ENCODE data around the gene SKAP1. TPM values are rescaled to one million over a fixed set of nuclear protein-coding genes. Genes with fewer than 3 reads are reported as not detected.

The SKAP1 gene
- total RNA-seq, 3 donors from 2014 or later: 2.2 to 3.2 (median 2.4) TPM

DNA sequence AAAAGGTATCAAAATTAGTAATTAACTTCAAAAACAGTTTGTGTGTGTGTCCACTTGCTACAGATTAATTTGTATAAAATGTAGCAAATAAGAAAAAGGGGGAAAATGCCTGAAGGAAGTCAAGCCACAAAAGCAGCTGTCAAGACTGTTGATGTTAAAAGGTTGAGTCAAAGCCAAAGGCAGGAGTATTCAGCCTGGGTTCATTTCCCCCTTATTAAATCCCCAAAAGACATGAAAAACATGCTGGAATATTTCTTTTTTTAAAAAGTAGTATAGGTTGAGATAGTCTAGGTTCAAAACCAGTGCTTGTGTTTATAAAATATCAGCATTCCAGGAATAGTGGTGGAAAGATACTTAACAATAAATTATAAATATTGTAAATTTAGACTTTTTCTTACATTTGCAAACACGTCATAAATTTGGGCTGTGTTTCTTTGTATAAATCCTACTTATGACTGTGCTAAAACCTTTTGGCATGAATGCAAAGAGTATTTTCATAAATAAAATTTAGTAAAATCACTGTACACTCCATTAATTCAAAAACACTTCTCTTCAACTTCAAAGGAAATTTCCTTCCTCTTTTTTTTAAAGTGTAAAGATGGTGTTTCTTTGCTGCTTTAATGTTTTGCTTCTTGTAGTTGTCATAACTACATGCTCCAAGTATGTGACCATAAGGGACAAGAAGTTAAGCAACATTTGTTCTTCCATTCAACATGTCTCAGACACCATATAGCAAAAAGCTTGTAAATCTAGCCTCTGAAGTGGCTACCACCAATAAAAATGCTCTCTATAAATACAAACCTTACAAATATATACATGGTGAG lies 72.0 kb downstream of the SKAP1 start:
- intact Hi-C loops (cut with DNase I, micrococcal nuclease): no loop called here
- DNase-seq (no peak), ATAC-seq (no peak)
- no peaks in the 10 kb centered on the region for H3K36me3 ChIP-seq (ENCODE audit: low read depth)
- H3K4me1 ChIP-seq (ENCODE audit: low read depth): no peaks in the 10 kb centered on the region
- H3K9me3 ChIP-seq: no peaks in the 10 kb centered on the region
- TF ChIP-seq, protein P1, sequence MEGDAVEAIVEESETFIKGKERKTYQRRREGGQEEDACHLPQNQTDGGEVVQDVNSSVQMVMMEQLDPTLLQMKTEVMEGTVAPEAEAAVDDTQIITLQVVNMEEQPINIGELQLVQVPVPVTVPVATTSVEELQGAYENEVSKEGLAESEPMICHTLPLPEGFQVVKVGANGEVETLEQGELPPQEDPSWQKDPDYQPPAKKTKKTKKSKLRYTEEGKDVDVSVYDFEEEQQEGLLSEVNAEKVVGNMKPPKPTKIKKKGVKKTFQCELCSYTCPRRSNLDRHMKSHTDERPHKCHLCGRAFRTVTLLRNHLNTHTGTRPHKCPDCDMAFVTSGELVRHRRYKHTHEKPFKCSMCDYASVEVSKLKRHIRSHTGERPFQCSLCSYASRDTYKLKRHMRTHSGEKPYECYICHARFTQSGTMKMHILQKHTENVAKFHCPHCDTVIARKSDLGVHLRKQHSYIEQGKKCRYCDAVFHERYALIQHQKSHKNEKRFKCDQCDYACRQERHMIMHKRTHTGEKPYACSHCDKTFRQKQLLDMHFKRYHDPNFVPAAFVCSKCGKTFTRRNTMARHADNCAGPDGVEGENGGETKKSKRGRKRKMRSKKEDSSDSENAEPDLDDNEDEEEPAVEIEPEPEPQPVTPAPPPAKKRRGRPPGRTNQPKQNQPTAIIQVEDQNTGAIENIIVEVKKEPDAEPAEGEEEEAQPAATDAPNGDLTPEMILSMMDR (IDR thresholded peaks at IDR 0.05): no peak
- no peak overlapping the region for H3K4me3 ChIP-seq

DNA sequence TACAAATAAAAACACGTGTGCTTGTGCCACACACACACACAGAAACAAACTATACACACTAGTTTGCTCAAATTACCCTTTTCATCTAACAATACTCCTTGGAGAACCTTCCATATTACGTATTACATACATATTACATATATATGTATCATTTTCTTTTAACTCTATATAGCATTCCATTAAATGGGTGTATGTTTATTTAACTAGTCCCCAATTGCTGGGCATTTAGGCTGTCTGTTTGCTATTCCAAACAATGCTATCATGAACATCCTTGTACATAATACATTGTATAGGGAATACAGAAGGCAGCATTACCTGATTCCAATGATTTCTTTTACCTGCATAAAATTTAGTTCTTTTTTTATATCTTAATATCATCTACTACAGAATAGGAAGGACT lies 73.1 kb downstream of the SKAP1 start:
- TF ChIP-seq, protein P1 (IDR thresholded peaks at IDR 0.05): no peak
- DNase-seq (no peak), ATAC-seq (no peak)
- Histone ChIP-seq H3K36me3 (ENCODE audit: low read depth) (no peaks in the 10 kb centered on the region), H3K4me1 (ENCODE audit: low read depth) (no peaks in the 10 kb centered on the region), H3K9me3 (no peaks in the 10 kb centered on the region), H3K4me3 (no peak overlapping the region)
- intact Hi-C loops (cut with DNase I, micrococcal nuclease): no loop called here

DNA sequence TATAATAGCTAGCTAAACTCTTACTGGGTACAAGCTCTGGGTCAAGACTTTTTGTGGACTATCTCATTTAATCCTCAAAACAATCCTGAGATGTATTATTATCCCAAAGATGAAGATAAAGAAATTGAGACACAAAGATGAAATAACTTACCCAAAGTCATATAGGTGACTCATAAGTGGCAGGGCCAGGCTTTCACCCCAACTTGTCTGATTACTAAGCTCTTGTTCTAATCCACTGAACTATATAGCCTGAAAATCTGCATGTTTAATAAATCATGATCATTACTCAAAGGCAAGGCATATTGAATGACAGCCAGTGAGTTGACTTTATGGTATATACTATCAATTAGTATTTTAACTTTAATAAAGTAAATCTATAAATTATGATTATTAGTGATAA lies 77.4 kb downstream of the SKAP1 start:
- DNase-seq (no peak), ATAC-seq (no peak)
- intact Hi-C loops (cut with DNase I, micrococcal nuclease): no loop called here
- H3K36me3 ChIP-seq (ENCODE audit: low read depth): no peaks in the 10 kb centered on the region
- TF ChIP-seq, protein P1 (IDR thresholded peaks at IDR 0.05): no peak
- H3K9me3 ChIP-seq: no peaks in the 10 kb centered on the region
- H3K4me1 ChIP-seq (ENCODE audit: low read depth): no peaks in the 10 kb centered on the region
- H3K4me3 ChIP-seq: no peak overlapping the region

DNA sequence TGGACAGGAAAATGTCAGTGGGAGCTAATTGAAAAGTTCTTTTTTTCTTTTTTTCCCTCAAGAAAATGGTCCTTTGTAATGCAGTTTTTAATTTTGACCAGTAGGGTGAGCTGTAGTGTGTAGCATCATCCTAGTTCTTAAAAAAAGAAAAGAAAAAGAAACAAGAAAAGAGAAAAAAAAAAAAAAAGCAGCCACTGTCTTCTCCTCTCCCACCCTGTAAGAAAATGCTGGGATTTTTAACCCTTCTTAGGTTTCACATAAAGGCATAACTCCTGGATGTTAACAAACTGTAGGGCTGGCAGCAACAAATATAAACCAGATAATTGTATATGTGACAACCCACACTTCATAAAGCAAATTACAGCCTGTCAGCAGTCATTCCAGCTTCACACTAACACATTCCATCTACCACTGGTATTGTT lies 78.1 kb downstream of the SKAP1 start:
- Histone ChIP-seq H3K9me3 (no peaks in the 10 kb centered on the region), H3K4me1 (ENCODE audit: low read depth) (no peaks in the 10 kb centered on the region), H3K4me3 (no peak overlapping the region), H3K36me3 (ENCODE audit: low read depth) (no peaks in the 10 kb centered on the region)
- ATAC-seq (peak; percentile 25), DNase-seq (no peak)
- TF ChIP-seq, protein P1 (IDR thresholded peaks at IDR 0.05): peak; percentile 44
- intact Hi-C loops (cut with DNase I, micrococcal nuclease): no loop called here

DNA sequence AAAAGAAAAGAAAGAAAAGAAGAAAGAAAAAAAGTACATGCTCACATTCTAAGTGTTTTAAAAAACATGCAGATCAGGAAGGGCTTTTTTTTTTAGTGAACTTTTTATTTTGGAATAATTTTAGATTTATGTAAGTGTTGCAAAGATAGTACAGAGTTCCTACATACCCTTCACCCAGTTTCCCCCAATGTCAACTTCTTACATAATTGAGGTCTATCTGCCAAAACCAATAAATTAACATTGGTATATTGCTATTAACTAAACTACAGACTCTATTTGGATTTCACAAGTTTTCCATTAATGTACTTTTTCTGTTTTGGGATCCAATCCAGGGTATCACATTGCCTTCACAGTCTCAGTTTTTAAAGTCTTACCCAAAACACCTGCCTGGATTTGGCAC lies 81.7 kb downstream of the SKAP1 start:
- no peaks in the 10 kb centered on the region for H3K36me3 ChIP-seq (ENCODE audit: low read depth)
- ATAC-seq (no peak), DNase-seq (no peak)
- TF ChIP-seq, protein P1 (IDR thresholded peaks at IDR 0.05): no peak
- H3K4me3 ChIP-seq: no peak overlapping the region
- H3K4me1 ChIP-seq (ENCODE audit: low read depth): no peaks in the 10 kb centered on the region
- intact Hi-C loops (cut with DNase I, micrococcal nuclease): loop anchor here in 1 of 2 donors (10.0 kb wide), 1 partner anchor 116 kb away; no protein-coding TSS in a partner anchor
- no peaks in the 10 kb centered on the region for H3K9me3 ChIP-seq

Measured in mucosa of descending colon (tissue), 3 donors.